Measurements from ENCODE around the gene GPAT2.
"Not testable (repeated sequence)": the region's sequence is repeated elsewhere in the genome, so short reads cannot be mapped to it uniquely, and the experiment has no call there.

GPAT2 gene

GRCh38 chr2:96072746-96073145 is 38.0 kb upstream of the GPAT2 start:
- Histone ChIP-seq H3K4me3 (no peak overlapping the region), H3K36me3 (ENCODE audit: insufficient read depth, low read length) (no peaks in the 10 kb centered on the region), H3K9me3 (ENCODE audit: low read depth, low read length) (no peaks in the 10 kb centered on the region), H3K9ac (ENCODE audit: insufficient read length) (no peak overlapping the region), H3K27ac (no peak overlapping the region)
- no peak for DNase-seq (ENCODE audit: low read depth, low spot score)
- TF ChIP-seq POLR2AphosphoS5 (IDR thresholded peaks at IDR 0.05; ENCODE audit: borderline replicate concordance, low read depth, low read length), result no peak
- no peak for TF ChIP-seq FOXP2 (optimal IDR thresholded peaks at IDR 0.05; ENCODE audit: control extremely low read depth, extremely low read length, insufficient read depth)
- no peak for TF ChIP-seq EZH2 (IDR thresholded peaks at IDR 0.05)

- H3K27ac ChIP-seq; DNase-seq (ENCODE audit: low read depth, low spot score): not testable (repeated sequence)
These were observed 37.3 kb upstream of the GPAT2 start for GRCh38 chr2:96071977-96072491.

DNA sequence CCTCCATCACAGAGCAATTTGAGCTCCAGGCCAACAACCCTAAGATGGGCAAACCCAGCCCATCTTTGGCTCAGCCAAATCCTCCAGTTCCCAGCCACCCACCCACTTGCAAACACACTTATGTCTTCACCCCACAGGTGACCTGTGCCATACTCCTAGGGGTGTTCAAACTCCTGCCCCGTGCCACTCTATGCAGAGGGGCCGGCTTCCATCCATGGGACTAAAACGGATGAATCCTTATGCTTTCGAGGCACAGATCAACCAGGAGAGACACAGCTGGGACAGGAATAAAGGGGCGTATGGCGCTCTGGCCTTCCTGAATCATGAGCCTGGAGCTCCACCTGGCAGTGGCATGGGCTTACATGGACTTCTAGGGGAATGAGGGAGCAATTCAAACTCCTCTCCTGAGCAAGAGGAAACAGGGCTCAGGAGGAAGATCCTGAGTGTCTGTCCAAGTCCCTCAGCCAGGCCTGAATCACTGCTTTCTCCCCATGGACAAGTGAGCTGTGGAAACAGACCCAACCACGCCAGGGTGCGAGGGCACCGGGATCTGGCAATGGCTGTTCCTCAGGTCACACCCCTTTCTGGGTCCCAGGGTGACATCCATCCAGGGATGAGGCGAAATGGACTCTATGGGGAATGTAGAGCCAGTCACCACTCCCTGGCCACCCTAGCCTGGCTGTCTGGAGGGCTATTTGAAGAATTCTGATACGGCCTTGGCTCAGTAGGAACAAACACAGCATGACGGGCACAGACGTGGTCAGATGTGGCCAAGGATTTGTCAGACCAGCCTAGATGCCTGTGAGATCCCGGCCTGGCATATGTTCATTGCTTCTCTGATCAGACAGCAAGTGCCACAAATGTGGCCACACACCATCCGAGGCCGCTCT is 36.6 kb upstream of the GPAT2 start:
- not testable (repeated sequence) for H3K9me3 ChIP-seq (ENCODE audit: low read depth, low read length); H3K36me3 ChIP-seq (ENCODE audit: insufficient read depth, low read length); DNase-seq (ENCODE audit: low read depth, low spot score); H3K4me3 ChIP-seq; H3K9ac ChIP-seq (ENCODE audit: insufficient read length); H3K27ac ChIP-seq

More at GRCh38 chr2:96071977-96072491, 37.3 kb upstream of the GPAT2 start:
- H3K36me3 ChIP-seq (ENCODE audit: insufficient read depth, low read length); H3K9me3 ChIP-seq (ENCODE audit: low read depth, low read length); H3K9ac ChIP-seq (ENCODE audit: insufficient read length); H3K4me3 ChIP-seq: not testable (repeated sequence)

DNA sequence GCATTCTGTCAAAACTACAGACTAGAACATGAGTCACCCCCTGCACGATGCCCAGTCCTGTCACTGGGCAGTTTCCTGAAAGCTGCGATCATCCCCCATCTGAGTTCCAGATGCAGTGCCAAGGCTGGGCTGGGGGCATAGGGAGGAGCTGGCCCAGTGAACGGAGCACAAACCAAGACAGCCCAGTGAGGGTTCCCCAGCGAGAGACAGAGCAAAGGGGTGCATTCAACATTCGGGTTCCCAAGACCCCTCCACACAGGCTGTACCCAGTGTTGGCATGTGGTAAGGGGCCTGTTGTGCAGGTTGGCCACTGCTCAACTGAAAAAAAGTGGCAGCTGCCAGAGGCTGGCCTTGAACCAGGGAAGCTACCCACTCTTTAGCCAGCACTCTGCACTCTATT is 35.6 kb upstream of the GPAT2 start:
- H3K9me3 ChIP-seq (ENCODE audit: low read depth, low read length); H3K36me3 ChIP-seq (ENCODE audit: insufficient read depth, low read length); H3K27ac ChIP-seq; DNase-seq (ENCODE audit: low read depth, low spot score); H3K4me3 ChIP-seq; H3K9ac ChIP-seq (ENCODE audit: insufficient read length): not testable (repeated sequence)

DNA sequence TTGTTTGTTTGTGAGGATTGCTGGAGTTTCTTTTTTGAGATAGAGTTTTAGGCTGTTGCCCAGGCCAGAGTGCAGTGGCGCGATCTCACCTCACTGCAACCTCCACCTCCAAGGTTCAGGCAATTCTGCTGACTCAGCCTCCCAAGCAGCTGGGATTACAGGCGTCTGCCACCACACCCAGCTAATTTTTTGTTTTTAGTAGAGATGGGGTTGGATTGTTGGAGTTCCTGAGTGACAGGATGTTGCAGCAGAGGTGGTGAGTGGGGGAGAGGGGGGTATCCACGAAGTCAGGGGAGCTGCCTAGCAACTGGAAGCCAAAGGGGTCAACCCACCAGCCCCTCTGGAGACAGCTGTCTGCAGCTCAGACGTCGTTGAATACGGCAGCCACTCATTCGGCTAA is 35.2 kb upstream of the GPAT2 start:
- not testable (repeated sequence) for H3K27ac ChIP-seq; H3K4me3 ChIP-seq; H3K36me3 ChIP-seq (ENCODE audit: insufficient read depth, low read length); H3K9me3 ChIP-seq (ENCODE audit: low read depth, low read length); H3K9ac ChIP-seq (ENCODE audit: insufficient read length); DNase-seq (ENCODE audit: low read depth, low spot score)

DNA sequence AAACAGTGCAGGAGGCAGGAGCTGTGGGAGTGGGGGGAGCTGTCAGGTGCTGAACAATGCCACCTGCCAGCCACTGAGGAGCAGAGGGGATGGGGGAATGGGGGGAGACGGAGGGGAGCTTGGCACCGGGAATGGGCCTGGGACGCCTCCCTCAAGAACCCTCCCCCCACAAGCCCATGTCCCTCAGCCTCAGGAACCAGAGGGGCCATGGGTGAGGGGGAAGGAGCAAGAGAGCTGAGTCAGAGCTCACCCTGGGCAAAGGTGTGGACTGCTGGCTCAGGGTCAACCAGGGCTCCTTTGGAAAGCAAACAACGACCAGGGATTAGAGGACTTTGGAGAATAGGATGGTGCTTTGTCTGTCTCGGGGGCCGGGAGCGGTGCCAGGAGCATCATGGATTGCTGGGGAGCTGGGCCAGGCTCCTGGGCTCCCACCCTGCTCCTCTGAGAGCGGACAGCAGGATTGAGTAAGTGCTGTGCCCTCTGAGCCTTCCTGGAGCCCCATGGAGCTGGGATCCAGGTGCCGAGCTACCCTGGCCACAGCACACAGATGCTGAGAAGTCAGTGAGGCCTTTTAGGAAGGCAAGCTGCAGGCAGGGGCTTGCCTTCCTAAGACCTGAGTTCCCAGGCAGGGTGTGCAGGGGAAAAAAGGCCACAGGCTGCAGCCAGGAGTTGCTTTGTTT is 33.3 kb upstream of the GPAT2 start:
- H3K9me3 ChIP-seq (ENCODE audit: low read depth, low read length); H3K9ac ChIP-seq (ENCODE audit: insufficient read length); H3K36me3 ChIP-seq (ENCODE audit: insufficient read depth, low read length); H3K4me3 ChIP-seq; H3K27ac ChIP-seq; DNase-seq (ENCODE audit: low read depth, low spot score): not testable (repeated sequence)

GRCh38 chr2:96067098-96067660 is 32.5 kb upstream of the GPAT2 start:
- H3K9ac ChIP-seq (ENCODE audit: insufficient read length); H3K9me3 ChIP-seq (ENCODE audit: low read depth, low read length); DNase-seq (ENCODE audit: low read depth, low spot score); H3K27ac ChIP-seq; H3K4me3 ChIP-seq; H3K36me3 ChIP-seq (ENCODE audit: insufficient read depth, low read length): not testable (repeated sequence)

DNA sequence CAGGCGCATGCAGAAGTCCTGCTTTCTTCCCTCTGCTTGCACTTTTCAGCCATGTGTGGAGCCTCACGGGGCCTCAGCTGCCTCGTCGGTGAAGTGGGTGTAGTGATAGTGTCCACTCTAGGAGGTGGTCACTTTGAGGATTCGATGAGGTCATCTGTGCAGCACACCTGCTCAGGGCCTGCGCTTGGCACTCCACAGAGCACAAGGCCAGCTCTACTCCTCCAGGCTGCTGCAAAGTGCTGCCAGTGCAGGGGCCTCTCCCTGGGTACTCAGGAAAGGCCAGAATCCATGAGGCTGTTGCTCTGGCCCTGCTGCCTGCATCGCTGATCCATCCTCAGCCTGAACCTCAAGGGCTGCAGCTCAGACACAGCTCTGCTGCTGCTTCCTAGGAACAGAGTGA is 31.8 kb upstream of the GPAT2 start:
- not testable (repeated sequence) for H3K9ac ChIP-seq (ENCODE audit: insufficient read length); H3K27ac ChIP-seq; DNase-seq (ENCODE audit: low read depth, low spot score); H3K4me3 ChIP-seq; H3K36me3 ChIP-seq (ENCODE audit: insufficient read depth, low read length); H3K9me3 ChIP-seq (ENCODE audit: low read depth, low read length)

DNA sequence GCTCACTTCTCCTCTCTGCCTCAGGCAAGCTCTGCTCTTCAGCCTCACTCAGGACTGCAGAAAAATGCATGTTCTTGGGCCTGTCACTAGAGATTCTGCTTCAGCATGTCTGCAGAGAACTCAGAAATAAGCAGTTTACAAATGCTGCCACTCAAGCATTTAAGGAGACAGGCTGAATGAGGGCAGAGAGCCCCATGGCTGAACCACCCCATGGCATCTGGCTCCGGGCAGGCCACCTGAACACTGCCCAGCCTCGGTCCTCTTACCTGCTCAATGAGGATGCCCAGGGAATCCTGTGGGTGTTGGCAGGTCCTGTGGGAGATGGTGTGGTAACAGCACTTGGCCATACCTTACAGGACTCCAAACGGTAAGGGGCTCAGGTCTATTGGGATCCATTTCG is 31.2 kb upstream of the GPAT2 start:
- H3K4me3 ChIP-seq; H3K36me3 ChIP-seq (ENCODE audit: insufficient read depth, low read length); H3K27ac ChIP-seq; H3K9ac ChIP-seq (ENCODE audit: insufficient read length); H3K9me3 ChIP-seq (ENCODE audit: low read depth, low read length); DNase-seq (ENCODE audit: low read depth, low spot score): not testable (repeated sequence)

All from SK-N-MC (cell line).